Left lung (tissue), 10 donors: Measurements from ENCODE around the gene SLC12A9. TPM values are rescaled to one million over a fixed set of nuclear protein-coding genes. Genes with fewer than 3 reads are reported as not detected.

Source experiments
- ATAC-seq: fragments of 200-7000 bp; cut with Tn5 transposase; one replicate; pipeline ENCODE4 v1.9.1; 2020; ENCODE audit warnings: moderate library complexity
- DNase-seq, 4 donors: peaks; one replicate each; pipeline ENCODE4 v3.0.0-alpha.2; 2013 to 2020
- H3K27ac ChIP-seq, 2 donors: fragments of 200-600 bp; sonication (generic) in 1 of 2; one replicate each; pipeline versions ENCODE4 v1.5.0 to v1.8.0; 2020 to 2021
- H3K27me3 ChIP-seq, 2 donors: fragments of 200-600 bp; sonication (generic) in 1 of 2; one replicate each; pipeline versions ENCODE4 v1.5.0 to v1.8.0; 2020 to 2021
- H3K36me3 ChIP-seq, 2 donors: fragments of 200-600 bp; sonication (generic) in 1 of 2; one replicate each; pipeline versions ENCODE4 v1.5.0 to v1.8.0; 2020 to 2021
- H3K4me1 ChIP-seq, 2 donors: fragments of 200-600 bp; one replicate each; pipeline ENCODE4 v1.8.0; 2021
- H3K4me3 ChIP-seq, 2 donors: fragments of 200-600 bp; sonication (generic) in 1 of 2; one replicate each; pipeline versions ENCODE4 v1.5.0 to v1.8.0; 2020 to 2021; ENCODE audit warnings: mild to moderate bottlenecking in 1 of 2
- H3K9me3 ChIP-seq, 2 donors: fragments of 200-600 bp; sonication (generic) in 1 of 2; one replicate each; pipeline versions ENCODE4 v1.5.0 to v1.8.0; 2020 to 2021
- CTCF ChIP-seq, 2 donors: fragments of 200-600 bp; sonication (generic) in 1 of 2; IDR thresholded peaks; one replicate each; pipeline versions ENCODE4 v1.5.0 to v1.8.0; 2021; ENCODE audit warnings: antibody characterized with exemption in 2 of 2
- intact Hi-C, 2 donors: fragments of 100-400 bp; cut with DNase I; formaldehyde crosslinking; loops; one replicate each; pipeline versions ENCODE4 v1.11.2 to v1.14.2; 2022
- polyA plus RNA-seq, 6 donors: library from polyadenylated mRNA; unstranded; fragments of 120-200 nt; gene quantifications; one replicate each; pipeline ENCODE4 v1.2.1, GENCODE V29; 2013; ENCODE audit not compliant: insufficient read length in 6 of 6
- total RNA-seq, 2 donors: library from RNA; stranded (reverse); fragmentation: NEBNext Ultra II Directional; extraction: Animal tissue kit (Norgen Biotek cat#: 25700); gene quantifications; one replicate each; pipeline ENCODE4 v1.2.1, GENCODE V29; 2021
- donor health status: DM: no; HTN: yes; CAD: no.
- donor health status: DM: no; HTN: no; CAD: no.

The SLC12A9 gene
- total and polyA plus RNA-seq, 8 donors = 32.2 to 53.7 (median 40.8) TPM

- DNase-seq (no peak), ATAC-seq (no peak)
- H3K27me3 ChIP-seq = peaks cover 0 to 21% of the 10 kb centered on the region in 2 donors
- H3K4me1 ChIP-seq = peaks cover 25 to 42% of the 10 kb centered on the region in 2 donors
- intact Hi-C loops = no loop called here
- H3K36me3 ChIP-seq = peaks cover 4 to 67% of the 10 kb centered on the region in 2 donors
- H3K4me3 ChIP-seq = no peak overlapping the region
- peak overlapping the region; percentile 8 to 71 for H3K27ac ChIP-seq
- H3K9me3 ChIP-seq = no peaks in the 10 kb centered on the region
- no peak for TF ChIP-seq CTCF (IDR thresholded peaks at IDR 0.05)
Observed at GRCh38 chr7:100886936-100887515, 34.5 kb downstream of the SLC12A9 start.

- H3K27me3 ChIP-seq = peaks cover 0 to 27% of the 10 kb centered on the region in 2 donors
- ATAC-seq = no peak
- H3K27ac ChIP-seq = peak overlapping the region; percentile 8 to 71
- no peak for TF ChIP-seq CTCF (IDR thresholded peaks at IDR 0.05)
- intact Hi-C loops = no loop called here
- H3K4me3 ChIP-seq = peak overlapping the region in 1 of 2 donors; percentile 90
- peak in 1 of 4 donors; percentile 87 for DNase-seq
- H3K9me3 ChIP-seq = no peaks in the 10 kb centered on the region
- H3K4me1 ChIP-seq = peaks cover 25 to 42% of the 10 kb centered on the region in 2 donors
- H3K36me3 ChIP-seq = peaks cover 4 to 61% of the 10 kb centered on the region in 2 donors
Observed at GRCh38 chr7:100887516-100888290, 35.2 kb downstream of the SLC12A9 start.

GRCh38 chr7:100888291-100888987 is 35.9 kb downstream of the SLC12A9 start:
- peaks cover 0 to 35% of the 10 kb centered on the region in 2 donors for H3K27me3 ChIP-seq
- H3K27ac ChIP-seq = peak overlapping the region in 1 of 2 donors; percentile 88
- DNase-seq = peak in 1 of 4 donors; percentile 32
- TF ChIP-seq CTCF (IDR thresholded peaks at IDR 0.05) = no peak
- H3K9me3 ChIP-seq = no peaks in the 10 kb centered on the region
- H3K4me1 ChIP-seq = peaks cover 25 to 42% of the 10 kb centered on the region in 2 donors
- ATAC-seq = no peak
- H3K36me3 ChIP-seq = peaks cover 4 to 53% of the 10 kb centered on the region in 2 donors
- intact Hi-C loops = no loop called here
- peak overlapping the region; percentile 67 to 90 for H3K4me3 ChIP-seq

- intact Hi-C loops = no loop called here
- H3K4me3 ChIP-seq = peak within 1 kb of the TSS; percentile 67 to 90
- peaks cover 25 to 44% of the 10 kb centered on the region in 2 donors for H3K4me1 ChIP-seq
- ATAC-seq = peak; percentile 58
- H3K36me3 ChIP-seq = peaks cover 4 to 46% of the 10 kb centered on the region in 2 donors
- H3K27me3 ChIP-seq = peaks cover 0 to 42% of the 10 kb centered on the region in 2 donors
- no peak for DNase-seq
- TF ChIP-seq CTCF (IDR thresholded peaks at IDR 0.05) = no peak
- H3K27ac ChIP-seq = peak within 1 kb of the TSS; percentile 88 to 92
- H3K9me3 ChIP-seq = no peaks in the 10 kb centered on the region
Observed at GRCh38 chr7:100888988-100889750, 36.7 kb downstream of the SLC12A9 start, which contains the start of gene UFSP1. Gene UFSP1, minus strand, starts transcription at chr7:100889715. Its CDS starts 444 bp downstream, at chr7:100889271.
